A673 (cell line): ENCODE data around the gene FADS3. TPM values are rescaled to one million over a fixed set of nuclear protein-coding genes. Genes with fewer than 3 reads are reported as not detected.

Experiments used
- BruUV-seq: library from RNA; stranded (reverse); fragments of 400-500 nt; replicated peaks from 2 replicates; lab custom pipeline; 2021; lab: Mats Ljungman, UMichigan
- CTCF ChIA-PET: fragments of 300-600 bp; sonication (Branson Sonifier 250); formaldehyde crosslinking; loops from one replicate; lab custom pipeline; 2022; ENCODE audit warnings: antibody characterized with exemption; lab: Charles Lee
- POLR2A ChIA-PET: fragments of 300-600 bp; sonication (Branson Sonifier 250); formaldehyde crosslinking; loops from one replicate; lab custom pipeline; 2022; ENCODE audit warnings: antibody characterized with exemption; ENCODE audit not compliant: low non-redundant PET; lab: Charles Lee
- DNase-seq: peaks from one replicate; pipeline ENCODE4 v3.0.0-alpha.2; 2015; ENCODE audit warnings: low spot score
- H3K27ac ChIP-seq: fragments of 200-600 bp; sonication (generic); 2 replicates; pipeline ENCODE4 v1.5.1; 2016; ENCODE audit warnings: mixed run types, low read depth, mild to moderate bottlenecking, mixed read lengths, antibody characterized with exemption, low read length; ENCODE audit not compliant: poor library complexity, severe bottlenecking
- H3K27me3 ChIP-seq: fragments of 200-600 bp; sonication (generic); replicated peaks from 2 replicates; pipeline ENCODE4 v1.6.1; 2017; ENCODE audit warnings: mixed run types, low read depth, mild to moderate bottlenecking, mixed read lengths, antibody characterized with exemption, low read length; ENCODE audit not compliant: insufficient read depth, poor library complexity
- H3K36me3 ChIP-seq: fragments of 200-600 bp; sonication (generic); 2 replicates; pipeline ENCODE4 v1.6.1; 2016; ENCODE audit warnings: mixed run types, mild to moderate bottlenecking, mixed read lengths, antibody characterized with exemption, low read length; ENCODE audit not compliant: insufficient read depth, poor library complexity, severe bottlenecking
- H3K4me1 ChIP-seq: fragments of 200-600 bp; sonication (generic); 2 replicates; pipeline ENCODE4 v1.6.1; 2017; ENCODE audit warnings: mixed run types, mild to moderate bottlenecking, mixed read lengths, antibody characterized with exemption, low read length; ENCODE audit not compliant: insufficient read depth, poor library complexity, severe bottlenecking
- H3K4me3 ChIP-seq: fragments of 200-600 bp; sonication (generic); 2 replicates; pipeline ENCODE4 v1.5.1; 2016; ENCODE audit warnings: low read depth, mixed run types, mild to moderate bottlenecking, mixed read lengths, low read length; ENCODE audit not compliant: poor library complexity, severe bottlenecking
- H3K9me3 ChIP-seq: fragments of 200-600 bp; sonication (generic); 2 replicates; pipeline ENCODE4 v1.6.1; 2016; ENCODE audit warnings: mixed run types, low read depth, mild to moderate bottlenecking, mixed read lengths, antibody characterized with exemption, low read length; ENCODE audit not compliant: poor library complexity, severe bottlenecking
- EZH2 ChIP-seq: fragments of 200-600 bp; sonication (generic); IDR thresholded peaks from 2 replicates; pipeline ENCODE4 v1.6.1; 2017; ENCODE audit warnings: borderline replicate concordance, low read depth, mild to moderate bottlenecking, mixed read lengths, antibody characterized with exemption, low read length; ENCODE audit not compliant: poor library complexity, severe bottlenecking
- intact Hi-C: fragments of 100-400 bp; cut with micrococcal nuclease; formaldehyde crosslinking; loops from one replicate; pipeline ENCODE4 v1.10.0; 2022; ENCODE audit not compliant: unreplicated experiment
- total RNA-seq: library from RNA; stranded (reverse); gene quantifications from 2 replicates; pipeline ENCODE4 v1.2.3, GENCODE V29; 2021
- TF ChIP-seq, protein P1 (sequence below): fragments of 300-800, 200-600 bp; sonication (generic); conservative IDR thresholded peaks from 2 replicates; pipeline ENCODE4 v1.5.1; 2017; ENCODE audit warnings: low read depth, mild to moderate bottlenecking, antibody characterized with exemption, low read length, moderate library complexity, mixed read lengths

The FADS3 gene
- total RNA-seq, 1 experiment from 2014 or later: 23.3 TPM

DNA sequence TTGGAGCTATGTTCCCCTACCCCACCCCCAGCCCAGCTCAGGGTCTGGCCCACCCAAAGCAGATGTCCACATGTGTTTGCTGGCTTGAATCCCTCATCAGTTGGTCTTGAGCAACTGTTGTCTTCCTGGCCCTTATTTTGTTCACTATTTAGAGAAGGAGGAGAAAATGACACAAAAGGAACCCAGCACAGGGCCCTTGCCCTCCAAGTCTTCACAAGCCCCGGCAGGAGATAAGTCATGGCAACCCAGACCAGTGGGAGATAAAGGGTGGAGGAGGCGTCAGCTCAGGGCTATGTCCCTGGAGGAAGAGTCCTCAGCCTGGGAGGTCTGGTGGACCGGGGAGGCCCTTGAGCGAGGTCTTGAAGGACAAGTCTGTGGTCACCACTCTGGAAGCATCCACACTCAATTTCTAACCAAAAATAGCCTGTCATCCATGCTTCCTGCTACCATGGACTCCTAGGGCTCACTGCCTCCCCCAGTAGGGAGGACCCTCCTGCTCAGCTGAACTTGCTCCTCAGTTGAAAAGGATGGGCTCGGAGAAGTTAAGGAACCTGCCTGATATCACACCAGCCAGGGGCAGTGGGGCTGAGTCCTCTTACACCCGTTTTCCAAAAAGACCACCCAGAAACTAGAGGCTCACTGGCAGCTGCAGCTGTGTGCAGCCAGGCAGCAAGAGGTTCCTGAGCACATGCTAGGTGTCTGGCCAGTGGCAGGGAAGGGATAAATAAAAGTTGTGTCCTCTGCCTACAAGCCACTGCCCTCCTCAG lies 27.8 kb upstream of the FADS3 start:
- no peak overlapping the region for H3K4me3 ChIP-seq
- no peaks in the 10 kb centered on the region for H3K27me3 ChIP-seq
- H3K9me3 ChIP-seq: no peaks in the 10 kb centered on the region
- peaks cover 36% of the 10 kb centered on the region for H3K4me1 ChIP-seq
- H3K27ac ChIP-seq: no peak overlapping the region
- intact Hi-C loops: no loop called here
- BruUV-seq: no TSS peak
- POLR2A ChIA-PET: no interaction called here
- CTCF ChIA-PET: no interaction called here
- TF ChIP-seq, protein P1, sequence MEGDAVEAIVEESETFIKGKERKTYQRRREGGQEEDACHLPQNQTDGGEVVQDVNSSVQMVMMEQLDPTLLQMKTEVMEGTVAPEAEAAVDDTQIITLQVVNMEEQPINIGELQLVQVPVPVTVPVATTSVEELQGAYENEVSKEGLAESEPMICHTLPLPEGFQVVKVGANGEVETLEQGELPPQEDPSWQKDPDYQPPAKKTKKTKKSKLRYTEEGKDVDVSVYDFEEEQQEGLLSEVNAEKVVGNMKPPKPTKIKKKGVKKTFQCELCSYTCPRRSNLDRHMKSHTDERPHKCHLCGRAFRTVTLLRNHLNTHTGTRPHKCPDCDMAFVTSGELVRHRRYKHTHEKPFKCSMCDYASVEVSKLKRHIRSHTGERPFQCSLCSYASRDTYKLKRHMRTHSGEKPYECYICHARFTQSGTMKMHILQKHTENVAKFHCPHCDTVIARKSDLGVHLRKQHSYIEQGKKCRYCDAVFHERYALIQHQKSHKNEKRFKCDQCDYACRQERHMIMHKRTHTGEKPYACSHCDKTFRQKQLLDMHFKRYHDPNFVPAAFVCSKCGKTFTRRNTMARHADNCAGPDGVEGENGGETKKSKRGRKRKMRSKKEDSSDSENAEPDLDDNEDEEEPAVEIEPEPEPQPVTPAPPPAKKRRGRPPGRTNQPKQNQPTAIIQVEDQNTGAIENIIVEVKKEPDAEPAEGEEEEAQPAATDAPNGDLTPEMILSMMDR: no peak
- TF ChIP-seq EZH2: no peak
- DNase-seq: no peak
- no peaks in the 10 kb centered on the region for H3K36me3 ChIP-seq

DNA sequence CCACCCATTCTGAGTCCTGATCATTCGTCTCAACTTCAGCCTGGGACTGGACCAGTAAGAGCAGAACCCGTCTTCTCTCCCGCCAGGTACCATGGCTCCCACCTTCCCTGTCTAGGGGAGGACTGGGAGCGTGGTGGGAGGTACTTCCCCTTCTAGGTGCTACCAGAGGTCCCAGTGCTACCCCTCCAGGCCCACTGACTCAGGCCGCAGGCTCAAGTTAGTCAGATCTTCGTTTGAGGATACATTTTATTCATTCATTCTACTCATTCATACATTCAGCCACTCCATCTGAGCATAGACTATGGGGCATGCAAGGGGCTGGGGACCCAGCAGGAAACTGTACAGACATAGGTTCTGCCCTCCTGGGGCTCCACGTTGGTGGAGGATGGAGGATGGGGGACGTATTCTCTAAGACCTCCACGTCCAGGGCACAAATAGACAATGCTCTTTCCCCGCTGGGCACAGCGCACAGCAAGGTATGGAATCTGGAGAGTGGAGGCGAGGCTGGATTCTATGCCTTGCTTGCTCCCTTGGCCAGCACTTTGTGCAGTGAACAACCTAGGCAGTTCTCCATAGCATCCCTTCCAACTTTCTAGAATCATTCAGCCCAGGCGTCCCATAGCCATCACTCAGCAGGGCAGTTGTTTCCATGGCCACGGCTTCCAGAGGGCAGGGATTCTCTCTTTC lies 27.0 kb upstream of the FADS3 start:
- ChIA-PET POLR2A (no interaction called here), CTCF (interaction anchor here (1.2 kb wide), 1 partner anchor 164 kb away, joined by 3 read pairs; no protein-coding TSS in a partner anchor)
- no TSS peak for BruUV-seq
- Histone ChIP-seq H3K4me1 (peaks cover 28% of the 10 kb centered on the region), H3K4me3 (peak overlapping the region; percentile 70), H3K9me3 (no peaks in the 10 kb centered on the region), H3K36me3 (no peaks in the 10 kb centered on the region), H3K27ac (no peak overlapping the region), H3K27me3 (no peaks in the 10 kb centered on the region)
- no peak for DNase-seq
- no peak for TF ChIP-seq EZH2
- TF ChIP-seq, protein P1: no peak
- intact Hi-C loops: no loop called here

DNA sequence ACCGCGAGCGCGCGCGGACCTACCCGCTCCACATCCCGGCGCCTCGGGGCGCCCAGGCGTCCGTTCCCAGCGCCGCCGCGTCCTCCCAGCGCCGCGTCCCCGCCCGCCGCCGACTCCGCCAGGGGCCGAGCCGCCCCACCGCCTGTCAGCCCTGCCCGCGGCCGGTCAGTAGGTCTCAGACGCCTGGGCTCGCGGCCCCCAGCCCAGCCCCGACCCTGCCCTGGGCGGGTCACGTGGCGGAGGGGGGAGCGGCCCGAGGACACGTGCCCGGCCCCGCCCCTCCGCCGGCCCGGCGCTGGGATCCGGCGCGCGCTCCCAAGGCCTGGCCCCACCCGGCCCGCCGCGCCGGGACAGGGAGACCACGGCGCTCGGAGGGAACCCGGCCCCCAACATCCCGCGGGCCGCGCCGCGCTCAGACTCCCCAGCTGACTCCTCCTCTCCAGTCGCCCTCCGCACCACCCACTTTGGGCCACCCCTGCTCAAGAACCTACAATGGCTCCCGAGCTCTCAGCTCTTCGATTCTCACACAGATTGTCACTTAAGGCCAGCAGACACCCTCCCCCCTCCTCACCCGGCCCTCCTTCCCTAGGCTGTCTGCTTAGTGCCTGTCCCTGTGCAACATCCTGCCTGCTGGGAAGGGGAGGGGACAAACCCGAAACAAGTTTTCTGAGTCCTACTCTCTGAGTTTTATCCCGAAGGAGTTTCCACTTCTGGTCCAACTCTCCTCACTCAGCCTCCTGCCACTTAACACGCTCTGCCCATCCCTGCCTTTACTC lies 26.2 kb upstream of the FADS3 start, which contains the start of gene RAB3IL1:
TSS of gene RAB3IL1 (minus strand) at position 233 of the 776 bp plus-strand sequence. CDS start at position 34, 199 bp downstream.
- no TSS peak for BruUV-seq
- no peak for TF ChIP-seq EZH2
- TF ChIP-seq, protein P1: no peak
- H3K27me3 ChIP-seq: no peaks in the 10 kb centered on the region
- peak within 1 kb of the TSS; percentile 22 for H3K27ac ChIP-seq
- CTCF ChIA-PET: interaction anchor here (1.2 kb wide), 1 partner anchor 165 kb away, joined by 3 read pairs; no protein-coding TSS in a partner anchor
- H3K4me1 ChIP-seq: peaks cover 20% of the 10 kb centered on the region
- DNase-seq: peak; percentile 72
- peak within 1 kb of the TSS; percentile 70 for H3K4me3 ChIP-seq
- no peaks in the 10 kb centered on the region for H3K36me3 ChIP-seq
- intact Hi-C loops: no loop called here
- H3K9me3 ChIP-seq: no peaks in the 10 kb centered on the region
- POLR2A ChIA-PET: no interaction called here
